Fibroblast of lung (primary cell): Measurements from ENCODE around the gene ZNF84. TPM values are rescaled to one million over a fixed set of nuclear protein-coding genes. Genes with fewer than 3 reads are reported as not detected.

ENCODE experiments used
- DNase-seq, 2 donors: peaks; one replicate each; pipeline versions ENCODE4 v3.0.0 to v3.0.0-alpha.2; 2010; ENCODE audit warnings: low read depth in 2 of 2
- H2AFZ ChIP-seq: 2 replicates; pipeline ENCODE4 v1.5.1; 2012; ENCODE audit warnings: low read length, control low read depth, inconsistent platforms
- H3K27ac ChIP-seq: 2 replicates; pipeline ENCODE4 v1.5.1; 2011; ENCODE audit warnings: low read length, control low read depth; ENCODE audit not compliant: insufficient read depth
- H3K27me3 ChIP-seq: 2 replicates; pipeline ENCODE4 v1.5.1; 2011; ENCODE audit warnings: mild to moderate bottlenecking, low read length; ENCODE audit not compliant: control insufficient read depth, insufficient read depth
- H3K36me3 ChIP-seq: 2 replicates; pipeline ENCODE4 v1.5.1; 2011; ENCODE audit warnings: low read length; ENCODE audit not compliant: control insufficient read depth, insufficient read depth
- H3K4me1 ChIP-seq: 2 replicates; pipeline ENCODE4 v1.5.1; 2011; ENCODE audit warnings: low read length; ENCODE audit not compliant: control insufficient read depth, insufficient read depth; ENCODE audit errors: extremely low read depth
- H3K4me2 ChIP-seq: 2 replicates; pipeline ENCODE4 v1.5.1; 2011; ENCODE audit warnings: low read length, control low read depth; ENCODE audit not compliant: insufficient read depth; ENCODE audit errors: extremely low read depth
- H3K4me3 ChIP-seq, 4 experiments: fragments of 200-600 bp in 1 of 4; sonication (generic) in 1 of 4; replicated peaks in 1 of 4; 2 replicates each; pipeline ENCODE4 v1.5.1; 2011 to 2016; ENCODE audit warnings: low read length in 4 of 4, low read depth in 3 of 4, mild to moderate bottlenecking in 3 of 4, control low read depth in 2 of 4, inconsistent platforms in 1 of 4, mixed read lengths in 1 of 4; ENCODE audit not compliant: insufficient read depth in 1 of 4; ENCODE audit errors: control extremely low read depth in 1 of 4
- H3K79me2 ChIP-seq: 2 replicates; pipeline ENCODE4 v1.5.1; 2012; ENCODE audit warnings: mild to moderate bottlenecking, low read length, inconsistent platforms; ENCODE audit not compliant: control insufficient read depth, insufficient read depth
- H3K9ac ChIP-seq: 2 replicates; pipeline ENCODE4 v1.5.1; 2011; ENCODE audit warnings: mild to moderate bottlenecking, low read length, control low read depth; ENCODE audit not compliant: insufficient read depth
- H3K9me3 ChIP-seq: 2 replicates; pipeline ENCODE4 v1.5.1; 2012; ENCODE audit warnings: low read depth, low read length; ENCODE audit not compliant: control insufficient read depth, insufficient read depth
- H4K20me1 ChIP-seq: 2 replicates; pipeline ENCODE4 v1.5.1; 2011; ENCODE audit warnings: low read length; ENCODE audit not compliant: control insufficient read depth, insufficient read depth; ENCODE audit errors: extremely low read depth
- CTCF ChIP-seq, 2 donors: IDR thresholded peaks in 1 of 2; conservative IDR thresholded peaks in 1 of 2; 1 replicate in 1 of 2; 2 replicates in 1 of 2; pipeline ENCODE4 v1.5.1; 2011 to 2012; ENCODE audit warnings: low read length in 2 of 2, control low read depth in 1 of 2, inconsistent platforms in 1 of 2, low read depth in 1 of 2, mild to moderate bottlenecking in 1 of 2
- EZH2 ChIP-seq: IDR thresholded peaks from 2 replicates; pipeline ENCODE4 v1.5.1; 2012; ENCODE audit warnings: low read length, control low read depth, mild to moderate bottlenecking; ENCODE audit errors: missing control alignments
- polyA minus RNA-seq: library from RNA; depleted of rRNA, polyadenylated mRNA; stranded (reverse); fragments of >200 nt; gene quantifications from 2 replicates; pipeline ENCODE4 v1.2.3, GENCODE V29; 2011; ENCODE audit warnings: low replicate concordance
- polyA plus RNA-seq, 2 donors: library from polyadenylated mRNA; depleted of rRNA in 1 of 2; stranded (reverse) in 1 of 2; unstranded in 1 of 2; fragments of >200 nt; gene quantifications; 2 replicates each; pipeline ENCODE4 v1.2.1, GENCODE V29; 2011 to 2012; ENCODE audit warnings: missing spikeins in 1 of 2
- total RNA-seq: library from RNA; depleted of rRNA; stranded (reverse); fragments of >200 nt; gene quantifications from 2 replicates; pipeline ENCODE4 v1.2.1, GENCODE V29; 2014

The ZNF84 gene
- 25.4 and 27.2 TPM in 2 replicates for total RNA-seq
- 13.0 and 17.9 TPM in 2 replicates for polyA plus RNA-seq
- 10.2 and 14.8 TPM in 2 replicates for polyA plus RNA-seq (2012)
- 1.2 and 2.0 TPM in 2 replicates for polyA minus RNA-seq

GRCh38 chr12:133037207-133038005 lies at the start of gene ZNF84:
Gene ZNF84 (plus strand): TSS chr12:133037509. CDS start chr12:133041468, 3,959 bp downstream.
- peaks cover 27% of the 10 kb centered on the region for H3K79me2 ChIP-seq
- peak within 1 kb of the TSS; percentile 78 for H3K9ac ChIP-seq
- H3K4me2 ChIP-seq = peak within 1 kb of the TSS; percentile 79
- peak within 1 kb of the TSS; percentile 87 for H3K27ac ChIP-seq
- H3K4me3 ChIP-seq = peak within 1 kb of the TSS; percentile 71 to 90 (median 82)
- H3K27me3 ChIP-seq = no peaks in the 10 kb centered on the region
- TF ChIP-seq EZH2 = no peak
- no peak for TF ChIP-seq CTCF (conservative IDR thresholded peaks at IDR 0.05 in 1 of 2, IDR thresholded peaks at IDR 0.05 in 1 of 2; ENCODE audit: low read depth in 1 of 2, low read length in 2 of 2)
- H3K4me1 ChIP-seq = no peaks in the 10 kb centered on the region
- H4K20me1 ChIP-seq = no peaks in the 10 kb centered on the region
- peak; percentile 98 to 99 for DNase-seq
- peak within 1 kb of the TSS; percentile 70 for H2AFZ ChIP-seq
- peaks cover 3% of the 10 kb centered on the region for H3K9me3 ChIP-seq
- no peaks in the 10 kb centered on the region for H3K36me3 ChIP-seq

GRCh38 chr12:132998741-132999140 lies 38.6 kb upstream of the ZNF84 start:
- H3K27ac ChIP-seq = no peak overlapping the region
- H3K79me2 ChIP-seq = peaks cover 6% of the 10 kb centered on the region
- H3K4me3 ChIP-seq = no peak overlapping the region
- H3K4me1 ChIP-seq = no peaks in the 10 kb centered on the region
- no peak for DNase-seq
- no peak overlapping the region for H2AFZ ChIP-seq
- no peak for TF ChIP-seq CTCF (conservative IDR thresholded peaks at IDR 0.05 in 1 of 2, IDR thresholded peaks at IDR 0.05 in 1 of 2; ENCODE audit: low read depth in 1 of 2, low read length in 2 of 2)
- TF ChIP-seq EZH2 = no peak
- H3K36me3 ChIP-seq = no peaks in the 10 kb centered on the region
- H3K27me3 ChIP-seq = no peaks in the 10 kb centered on the region
- H3K9ac ChIP-seq = no peak overlapping the region
- no peak overlapping the region for H3K4me2 ChIP-seq
- no peaks in the 10 kb centered on the region for H4K20me1 ChIP-seq
- no peaks in the 10 kb centered on the region for H3K9me3 ChIP-seq

GRCh38 chr12:133010657-133011297 lies 26.5 kb upstream of the ZNF84 start:
- Histone ChIP-seq H3K4me2 (no peak overlapping the region), H4K20me1 (no peaks in the 10 kb centered on the region), H3K27me3 (no peaks in the 10 kb centered on the region), H3K27ac (no peak overlapping the region), H3K4me3 (no peak overlapping the region), H3K36me3 (peaks cover 6% of the 10 kb centered on the region), H3K9me3 (peaks cover 13% of the 10 kb centered on the region), H3K4me1 (no peaks in the 10 kb centered on the region), H3K9ac (no peak overlapping the region), H3K79me2 (no peaks in the 10 kb centered on the region), H2AFZ (no peak overlapping the region)
- DNase-seq = peak in 1 of 2 donors; percentile 12
- TF ChIP-seq CTCF (conservative IDR thresholded peaks at IDR 0.05 in 1 of 2, IDR thresholded peaks at IDR 0.05 in 1 of 2; ENCODE audit: low read depth in 1 of 2, low read length in 2 of 2) (no peak), EZH2 (no peak)
